DOHH2 (cell line): ENCODE data around the gene CSMD2.

ENCODE experiments used
- H3F3A ChIP-seq: fragments of 200-600 bp; sonication (generic), shearing (Covaris generic); 2 replicates; pipeline ENCODE4 v1.6.0; 2016; ENCODE audit warnings: antibody characterized with exemption, mild to moderate bottlenecking; ENCODE audit not compliant: control insufficient read depth, insufficient read depth
- H3K27ac ChIP-seq: fragments of 200-600 bp; sonication (generic); 2 replicates; pipeline ENCODE4 v1.5.1; 2014; ENCODE audit warnings: low read depth, mild to moderate bottlenecking, low read length, moderate library complexity
- H3K27me3 ChIP-seq: fragments of 200-600 bp; sonication (generic); 2 replicates; pipeline ENCODE4 v1.6.1; 2014; ENCODE audit warnings: mild to moderate bottlenecking, low read length, mixed read lengths; ENCODE audit not compliant: control insufficient read depth
- H3K36me3 ChIP-seq: fragments of 200-600 bp; sonication (generic); 2 replicates; pipeline ENCODE4 v1.6.1; 2014; ENCODE audit warnings: mild to moderate bottlenecking, low read length, moderate library complexity, mixed read lengths; ENCODE audit not compliant: control insufficient read depth
- H3K4me1 ChIP-seq: fragments of 200-600 bp; sonication (generic); 2 replicates; pipeline ENCODE4 v1.6.1; 2014; ENCODE audit warnings: mild to moderate bottlenecking, low read length, mixed read lengths; ENCODE audit not compliant: control insufficient read depth
- H3K4me2 ChIP-seq: fragments of 200-600 bp; sonication (generic); 2 replicates; pipeline ENCODE4 v1.6.0; 2014; ENCODE audit warnings: mild to moderate bottlenecking, low read length, moderate library complexity
- H3K4me3 ChIP-seq: fragments of 200-600 bp; sonication (generic); 2 replicates; pipeline ENCODE4 v1.5.1; 2014; ENCODE audit warnings: mild to moderate bottlenecking, low read length, mixed read lengths
- H3K79me2 ChIP-seq: fragments of 200-600 bp; sonication (generic); 2 replicates; pipeline ENCODE4 v1.6.1; 2014; ENCODE audit warnings: mild to moderate bottlenecking, low read length, mixed read lengths; ENCODE audit not compliant: control insufficient read depth
- H3K9me2 ChIP-seq: fragments of 200-600 bp; sonication (generic); replicated peaks from 2 replicates; pipeline ENCODE4 v1.6.1; 2014; ENCODE audit warnings: mild to moderate bottlenecking, low read length, mixed read lengths; ENCODE audit not compliant: control insufficient read depth
- H3K9me3 ChIP-seq: fragments of 200-600 bp; sonication (generic); 2 replicates; pipeline ENCODE4 v1.6.1; 2014; ENCODE audit warnings: antibody characterized with exemption, low read length, mixed read lengths; ENCODE audit not compliant: control insufficient read depth, insufficient read depth
- H4K20me1 ChIP-seq: fragments of 200-600 bp; sonication (generic); 2 replicates; pipeline ENCODE4 v1.6.0; 2014; ENCODE audit warnings: low read depth, mild to moderate bottlenecking, antibody characterized with exemption, low read length, moderate library complexity; ENCODE audit not compliant: control insufficient read depth, insufficient read depth
- EZH2phosphoT487 ChIP-seq: fragments of 200-600 bp; sonication (generic); IDR thresholded peaks from 2 replicates; pipeline ENCODE4 v1.6.1; 2017; ENCODE audit warnings: borderline replicate concordance, mild to moderate bottlenecking, antibody characterized with exemption, low read length, moderate library complexity, mixed read lengths
- TF ChIP-seq, protein P1 (sequence below): fragments of 200-600 bp; sonication (generic); IDR thresholded peaks from one replicate; pipeline ENCODE4 v1.5.1; 2014; ENCODE audit warnings: antibody characterized with exemption, mild to moderate bottlenecking, low read depth, low read length; ENCODE audit not compliant: poor library complexity, severe bottlenecking

CSMD2 gene

GRCh38 chr1:33852711-33853110 lies 312.3 kb downstream of the CSMD2 start:
- Histone ChIP-seq H3K27me3 (peaks cover 9% of the 10 kb centered on the region; the same call in 1 of the 2 replicates), H3K4me1 (no peaks in the 10 kb centered on the region), H3K4me3 (no peak overlapping the region), H3K79me2 (no peaks in the 10 kb centered on the region), H3K27ac (no peak overlapping the region), H3K4me2 (no peak overlapping the region), H4K20me1 (no peaks in the 10 kb centered on the region), H3K9me3 (no peaks in the 10 kb centered on the region), H3K36me3 (no peaks in the 10 kb centered on the region), H3K9me2 (no peaks in the 10 kb centered on the region), H3F3A (no peaks in the 10 kb centered on the region)
- no peak for TF ChIP-seq EZH2phosphoT487
- TF ChIP-seq, protein P1, sequence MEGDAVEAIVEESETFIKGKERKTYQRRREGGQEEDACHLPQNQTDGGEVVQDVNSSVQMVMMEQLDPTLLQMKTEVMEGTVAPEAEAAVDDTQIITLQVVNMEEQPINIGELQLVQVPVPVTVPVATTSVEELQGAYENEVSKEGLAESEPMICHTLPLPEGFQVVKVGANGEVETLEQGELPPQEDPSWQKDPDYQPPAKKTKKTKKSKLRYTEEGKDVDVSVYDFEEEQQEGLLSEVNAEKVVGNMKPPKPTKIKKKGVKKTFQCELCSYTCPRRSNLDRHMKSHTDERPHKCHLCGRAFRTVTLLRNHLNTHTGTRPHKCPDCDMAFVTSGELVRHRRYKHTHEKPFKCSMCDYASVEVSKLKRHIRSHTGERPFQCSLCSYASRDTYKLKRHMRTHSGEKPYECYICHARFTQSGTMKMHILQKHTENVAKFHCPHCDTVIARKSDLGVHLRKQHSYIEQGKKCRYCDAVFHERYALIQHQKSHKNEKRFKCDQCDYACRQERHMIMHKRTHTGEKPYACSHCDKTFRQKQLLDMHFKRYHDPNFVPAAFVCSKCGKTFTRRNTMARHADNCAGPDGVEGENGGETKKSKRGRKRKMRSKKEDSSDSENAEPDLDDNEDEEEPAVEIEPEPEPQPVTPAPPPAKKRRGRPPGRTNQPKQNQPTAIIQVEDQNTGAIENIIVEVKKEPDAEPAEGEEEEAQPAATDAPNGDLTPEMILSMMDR, result no peak

- Histone ChIP-seq H3K4me1 (no peaks in the 10 kb centered on the region), H3K36me3 (no peaks in the 10 kb centered on the region), H3K27ac (no peak overlapping the region), H4K20me1 (no peaks in the 10 kb centered on the region), H3K27me3 (peaks cover 9% of the 10 kb centered on the region; the same call in 1 of the 2 replicates), H3K4me3 (no peak overlapping the region), H3F3A (no peaks in the 10 kb centered on the region), H3K79me2 (no peaks in the 10 kb centered on the region), H3K9me2 (no peaks in the 10 kb centered on the region), H3K9me3 (no peaks in the 10 kb centered on the region), H3K4me2 (no peak overlapping the region)
- no peak for TF ChIP-seq EZH2phosphoT487
- TF ChIP-seq, protein P1, result no peak
These were observed 314.5 kb downstream of the CSMD2 start for GRCh38 chr1:33850481-33850880.

DNA sequence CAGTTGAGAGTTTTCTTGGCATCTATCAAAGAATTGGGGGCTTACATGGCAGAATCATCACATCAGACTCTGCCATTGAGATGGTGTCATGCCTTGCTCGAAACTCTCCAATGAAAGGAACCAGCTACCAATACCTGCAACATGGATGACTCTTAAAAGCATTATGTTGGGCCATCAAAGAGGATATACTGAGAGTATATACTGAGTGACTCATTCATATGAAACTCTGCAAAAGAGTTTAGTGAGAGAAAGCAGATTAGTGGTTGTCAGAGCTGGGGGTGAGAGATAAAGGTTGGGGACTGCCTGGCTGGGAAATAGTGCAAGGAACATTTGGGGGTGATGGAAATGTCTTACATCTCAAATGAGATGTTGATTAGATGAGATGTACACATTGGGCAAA lies 315.8 kb downstream of the CSMD2 start:
- no peak overlapping the region for H3K4me3 ChIP-seq
- no peaks in the 10 kb centered on the region for H3K79me2 ChIP-seq
- no peaks in the 10 kb centered on the region for H4K20me1 ChIP-seq
- H3K36me3 ChIP-seq, result no peaks in the 10 kb centered on the region
- TF ChIP-seq, protein P1, result no peak
- TF ChIP-seq EZH2phosphoT487, result no peak
- H3K27ac ChIP-seq, result no peak overlapping the region
- H3K27me3 ChIP-seq, result peaks cover 9% of the 10 kb centered on the region; the same call in 1 of the 2 replicates
- no peaks in the 10 kb centered on the region for H3K9me2 ChIP-seq
- no peak overlapping the region for H3K4me2 ChIP-seq
- H3K4me1 ChIP-seq, result no peaks in the 10 kb centered on the region
- H3K9me3 ChIP-seq, result no peaks in the 10 kb centered on the region
- no peaks in the 10 kb centered on the region for H3F3A ChIP-seq
